ENCODE results near the gene TAOK3. TPM values are rescaled to one million over a fixed set of nuclear protein-coding genes. Genes with fewer than 3 reads are reported as not detected.

The TAOK3 gene
- total and polyA plus RNA-seq, 10 of the 15 experiments (the other 5 are each of a cell fraction or from before 2014, with no cell fraction given), result 41.3 to 131 (median 57.8) TPM

DNA sequence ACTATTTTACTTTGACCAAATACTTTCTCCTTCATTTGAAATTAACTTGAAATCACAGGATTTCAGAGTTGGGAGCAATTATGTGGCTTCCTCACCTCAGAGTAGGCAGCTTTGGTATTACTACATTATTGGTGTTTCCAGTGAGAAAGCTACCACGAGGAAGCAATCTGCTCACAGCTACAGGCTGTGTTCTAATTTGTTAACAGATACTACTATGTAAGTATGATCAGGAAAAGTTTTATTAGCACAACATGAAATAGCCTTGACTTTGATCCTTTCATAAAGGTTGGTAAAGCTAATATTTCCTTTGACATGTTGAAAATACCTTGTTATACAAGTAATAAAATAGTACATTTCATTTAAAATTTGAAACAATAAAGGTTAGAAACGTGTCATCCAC is 30.6 kb downstream of the TAOK3 start (continued):
- TF ChIP-seq ZNF217 (IDR thresholded peaks at IDR 0.05) (no peak), CBX3 (IDR thresholded peaks at IDR 0.05; ENCODE audit: borderline replicate concordance, low read depth) (no peak), HCFC1 (IDR thresholded peaks at IDR 0.05; ENCODE audit: low read length) (no peak), CHD2 (IDR thresholded peaks at IDR 0.05; ENCODE audit: borderline replicate concordance, low read depth, low read length) (no peak), RB1 (IDR thresholded peaks at IDR 0.05; ENCODE audit: borderline replicate concordance) (no peak), HDAC6 (IDR thresholded peaks at IDR 0.05; ENCODE audit: unreplicated experiment) (no peak), SIX5 (IDR thresholded peaks at IDR 0.05; ENCODE audit: low read depth, low read length, severe bottlenecking) (no peak)

GRCh38 chr12:118337194-118337838 is 35.4 kb downstream of the TAOK3 start:
- H3K36me3 ChIP-seq (ENCODE audit: control insufficient read depth in 2 of 2, insufficient read depth in 2 of 2, low read length in 1 of 2), result peaks cover 0 to 7% of the 10 kb centered on the region in 2 experiments; a peak in 2 of 4 replicates
- in situ Hi-C loops (cut with MboI), result no loop called here
- H3K27ac ChIP-seq (ENCODE audit: control insufficient read depth, insufficient read depth), result no peak overlapping the region
- H3K27me3 ChIP-seq (replicated peaks in 1 of 2; ENCODE audit: control insufficient read depth in 2 of 2, insufficient read depth in 2 of 2, low read length in 1 of 2), result no peaks in the 10 kb centered on the region
- ChIA-PET RAD21 (ENCODE audit: unreplicated experiment) (interaction anchor here (0.9 to 1.5 kb wide), 4 partner anchors 9 to 37 kb away, joined by 3 to 7 read pairs (median 3); no protein-coding TSS in a partner anchor), CTCF (interaction anchor here (1.3 to 1.9 kb wide), 2 partner anchors 36 to 39 kb away, joined by 4 to 5 read pairs; partner anchors contain the start of gene SUDS3), POLR2A (interaction anchor here (0.8 to 1.2 kb wide), 3 partner anchors 12 to 25 kb away, joined by 3 to 6 read pairs (median 3); no protein-coding TSS in a partner anchor), SMC1A (ENCODE audit: uncharacterized antibody, unreplicated experiment) (interaction anchor here (0.6 to 4.1 kb wide), 6 partner anchors 9 to 154 kb away, joined by 3 to 23 read pairs (median 4); no protein-coding TSS in a partner anchor)
- DNase-seq (ENCODE audit: low read depth, low spot score), result no peak
- intact Hi-C loops (cut with micrococcal nuclease; ENCODE audit: unreplicated experiment), result no loop called here
- peaks cover 3% of the 10 kb centered on the region; the same call in 1 of the 2 replicates for H3K4me1 ChIP-seq (ENCODE audit: control insufficient read depth, insufficient read depth, low read length)
- no peak for FAIRE-seq
- no peak overlapping the region for H3K4me3 ChIP-seq
- no peak overlapping the region for H3K9ac ChIP-seq (ENCODE audit: control insufficient read depth, insufficient read depth, low read length)
- H3K4me2 ChIP-seq (ENCODE audit: control insufficient read depth, insufficient read depth), result no peak overlapping the region
- ATAC-seq, result no peak; the same call in 2 of the 3 replicates
- H2AFZ ChIP-seq (ENCODE audit: control insufficient read depth, low read depth, low read length), result no peak overlapping the region
- 82% methylated on average over 6 of the region's 6 CpGs for WGBS (ENCODE audit: insufficient coverage, insufficient replicate concordance, low lambda C conversion rate, missing lambda C conversion rate)
- no peaks in the 10 kb centered on the region; the same call in none of the 3 replicates for H3K9me3 ChIP-seq (replicated peaks; ENCODE audit: control insufficient read depth, insufficient read depth, low read length)
- BruUV-seq (replicated peaks), result no TSS peak
- H3K79me2 ChIP-seq (ENCODE audit: control insufficient read depth, insufficient read depth, low read length), result peaks cover 43% of the 10 kb centered on the region
- no peaks in the 10 kb centered on the region for H4K20me1 ChIP-seq (ENCODE audit: control insufficient read depth, insufficient read depth)
- TF ChIP-seq SPI1 (IDR thresholded peaks at IDR 0.05; ENCODE audit: borderline replicate concordance, insufficient read depth, low read depth, low read length), result no peak
- no peak for TF ChIP-seq DPF2 (IDR thresholded peaks at IDR 0.05)
- no peak for TF ChIP-seq CBFB (IDR thresholded peaks at IDR 0.05; ENCODE audit: low read depth)
- TF ChIP-seq NRF1 (conservative IDR thresholded peaks at IDR 0.05; ENCODE audit: low read depth, low read length), result no peak
- no peak for TF ChIP-seq IKZF2 (IDR thresholded peaks at IDR 0.05)
- TF ChIP-seq, protein P1, sequence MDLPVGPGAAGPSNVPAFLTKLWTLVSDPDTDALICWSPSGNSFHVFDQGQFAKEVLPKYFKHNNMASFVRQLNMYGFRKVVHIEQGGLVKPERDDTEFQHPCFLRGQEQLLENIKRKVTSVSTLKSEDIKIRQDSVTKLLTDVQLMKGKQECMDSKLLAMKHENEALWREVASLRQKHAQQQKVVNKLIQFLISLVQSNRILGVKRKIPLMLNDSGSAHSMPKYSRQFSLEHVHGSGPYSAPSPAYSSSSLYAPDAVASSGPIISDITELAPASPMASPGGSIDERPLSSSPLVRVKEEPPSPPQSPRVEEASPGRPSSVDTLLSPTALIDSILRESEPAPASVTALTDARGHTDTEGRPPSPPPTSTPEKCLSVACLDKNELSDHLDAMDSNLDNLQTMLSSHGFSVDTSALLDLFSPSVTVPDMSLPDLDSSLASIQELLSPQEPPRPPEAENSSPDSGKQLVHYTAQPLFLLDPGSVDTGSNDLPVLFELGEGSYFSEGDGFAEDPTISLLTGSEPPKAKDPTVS (IDR thresholded peaks at IDR 0.05; ENCODE audit: low read depth, low read length), result no peak
- no peak for TF ChIP-seq MXI1 (IDR thresholded peaks at IDR 0.05; ENCODE audit: low read depth, low read length)
- TF ChIP-seq GATAD2B (conservative IDR thresholded peaks at IDR 0.05; ENCODE audit: low read depth), result no peak
- no peak for TF ChIP-seq HCFC1 (IDR thresholded peaks at IDR 0.05; ENCODE audit: low read length)
- TF ChIP-seq USF1 (IDR thresholded peaks at IDR 0.05; ENCODE audit: borderline replicate concordance, extremely low read length, insufficient read depth, low read depth, low read length), result no peak
- TF ChIP-seq ZNF384 (IDR thresholded peaks at IDR 0.05; ENCODE audit: borderline replicate concordance, low read depth, low read length), result no peak
- TF ChIP-seq PAX5 (IDR thresholded peaks at IDR 0.05; ENCODE audit: borderline replicate concordance, low read depth, low read length), result no peak
- TF ChIP-seq ZBED1 (IDR thresholded peaks at IDR 0.05; ENCODE audit: borderline replicate concordance), result no peak
